HG02938 (cell line): ENCODE measurements around the gene SEZ6.

Experiments
- ATAC-seq: cut with Tn5 transposase; IDR thresholded peaks from one replicate; pipeline ENCODE4 v1.9.1; 2021; ENCODE audit warnings: mild to moderate bottlenecking, moderate library complexity; ENCODE audit not compliant: unreplicated experiment

Gene SEZ6

GRCh38 chr17:28956861-28957260 is 49.0 kb downstream of the SEZ6 start:
- no peak for ATAC-seq

DNA sequence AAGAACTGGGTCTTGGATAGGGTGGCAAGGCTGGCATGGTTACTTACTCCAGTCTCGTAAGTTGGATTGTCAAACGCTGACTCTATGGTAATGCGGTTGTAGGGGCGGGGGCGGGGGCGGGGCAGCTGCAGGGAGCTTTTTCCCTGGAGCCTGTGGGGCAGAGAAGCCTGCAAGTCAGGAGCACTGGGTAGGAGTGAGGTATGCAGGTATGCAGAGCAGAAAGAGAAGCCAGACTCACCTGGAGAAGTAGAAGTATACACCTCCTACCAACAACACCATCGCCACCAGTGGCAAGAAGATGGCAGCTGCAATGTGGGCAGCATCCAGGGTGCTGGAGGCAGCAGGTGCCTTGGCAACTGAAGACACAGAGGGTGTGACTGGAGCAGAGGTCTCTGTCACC is 49.7 kb downstream of the SEZ6 start:
- no peak for ATAC-seq

DNA sequence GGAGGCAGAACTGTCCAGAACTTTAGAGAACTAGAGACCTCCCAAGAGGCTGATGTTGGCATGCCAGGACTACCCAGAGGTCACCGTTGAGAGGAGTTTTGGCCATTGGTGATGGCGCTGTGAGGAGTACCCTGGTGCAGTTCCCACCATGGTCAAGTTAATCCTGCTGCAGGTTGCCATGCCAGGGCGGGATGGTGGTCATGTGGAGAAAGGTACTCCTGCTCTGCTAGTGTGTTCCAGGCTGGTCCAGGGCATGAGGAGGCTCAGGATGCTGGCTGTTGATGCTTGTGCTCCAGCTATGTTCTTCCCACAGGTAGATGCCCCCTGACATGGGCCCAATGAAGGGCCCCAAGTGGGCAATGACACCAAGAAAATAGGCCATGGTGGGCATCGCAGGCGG is 50.4 kb downstream of the SEZ6 start:
- no peak for ATAC-seq

GRCh38 chr17:28954886-28955285 is 50.9 kb downstream of the SEZ6 start:
- no peak for ATAC-seq

- no peak for ATAC-seq
Measured at GRCh38 chr17:28953444-28954118, 52.3 kb downstream of the SEZ6 start.

DNA sequence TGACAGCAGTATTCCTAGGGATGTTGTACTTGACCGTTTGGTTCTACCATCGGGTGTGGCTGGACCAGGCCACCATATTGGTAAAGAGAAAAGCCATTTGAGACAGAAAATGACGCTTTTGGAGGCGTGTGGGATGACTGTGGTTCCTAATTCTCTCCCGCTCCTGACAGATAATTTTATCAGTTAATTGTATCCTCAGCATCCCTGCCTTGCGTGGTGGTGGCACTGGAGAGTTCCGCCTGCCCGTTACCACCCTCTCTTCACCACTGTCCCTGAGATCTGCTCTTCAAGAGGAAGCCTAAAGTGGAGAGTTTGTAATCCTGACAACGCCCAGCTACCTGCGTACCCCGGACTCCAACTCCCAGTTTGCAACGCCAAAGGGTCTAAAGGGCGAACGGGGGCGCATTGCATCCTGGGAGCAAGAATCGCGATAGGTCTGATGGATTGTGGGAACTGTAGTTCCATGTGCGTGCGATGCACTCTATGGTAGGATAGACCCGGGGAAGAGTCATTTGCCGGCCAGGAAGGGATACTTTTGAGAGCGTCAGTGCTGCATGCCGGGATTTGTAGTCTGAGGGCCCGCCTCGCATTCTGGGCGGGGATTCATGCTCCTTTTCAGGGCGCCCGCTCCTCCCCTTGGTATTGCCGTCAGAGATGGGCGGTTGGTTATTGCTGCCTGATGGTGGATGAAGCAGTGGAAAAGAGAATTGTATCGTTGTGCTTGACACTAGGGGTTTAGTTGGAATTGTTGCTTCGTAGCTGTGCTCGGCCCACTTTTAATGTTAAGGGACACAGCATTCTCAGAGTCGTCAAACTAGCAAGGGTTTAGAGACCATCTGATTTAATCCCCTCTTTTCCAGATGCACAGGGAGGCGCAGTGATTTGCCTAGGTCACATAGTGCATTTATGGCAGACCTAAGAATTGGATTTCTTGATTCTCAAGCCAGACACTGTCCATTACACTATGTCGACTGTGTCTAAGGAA is 53.5 kb downstream of the SEZ6 start:
- ATAC-seq = peak; percentile 60

- ATAC-seq = peak; percentile 54
Measured at GRCh38 chr17:28951428-28951990, 54.3 kb downstream of the SEZ6 start, which contains the start of gene PHF12. PHF12 (minus strand) TSS chr17:28951518; CDS start chr17:28950960, 558 bp downstream.

- ATAC-seq = no peak
Measured at GRCh38 chr17:28950752-28951427, 54.9 kb downstream of the SEZ6 start.

GRCh38 chr17:28950017-28950751 is 55.6 kb downstream of the SEZ6 start:
- no peak for ATAC-seq

DNA sequence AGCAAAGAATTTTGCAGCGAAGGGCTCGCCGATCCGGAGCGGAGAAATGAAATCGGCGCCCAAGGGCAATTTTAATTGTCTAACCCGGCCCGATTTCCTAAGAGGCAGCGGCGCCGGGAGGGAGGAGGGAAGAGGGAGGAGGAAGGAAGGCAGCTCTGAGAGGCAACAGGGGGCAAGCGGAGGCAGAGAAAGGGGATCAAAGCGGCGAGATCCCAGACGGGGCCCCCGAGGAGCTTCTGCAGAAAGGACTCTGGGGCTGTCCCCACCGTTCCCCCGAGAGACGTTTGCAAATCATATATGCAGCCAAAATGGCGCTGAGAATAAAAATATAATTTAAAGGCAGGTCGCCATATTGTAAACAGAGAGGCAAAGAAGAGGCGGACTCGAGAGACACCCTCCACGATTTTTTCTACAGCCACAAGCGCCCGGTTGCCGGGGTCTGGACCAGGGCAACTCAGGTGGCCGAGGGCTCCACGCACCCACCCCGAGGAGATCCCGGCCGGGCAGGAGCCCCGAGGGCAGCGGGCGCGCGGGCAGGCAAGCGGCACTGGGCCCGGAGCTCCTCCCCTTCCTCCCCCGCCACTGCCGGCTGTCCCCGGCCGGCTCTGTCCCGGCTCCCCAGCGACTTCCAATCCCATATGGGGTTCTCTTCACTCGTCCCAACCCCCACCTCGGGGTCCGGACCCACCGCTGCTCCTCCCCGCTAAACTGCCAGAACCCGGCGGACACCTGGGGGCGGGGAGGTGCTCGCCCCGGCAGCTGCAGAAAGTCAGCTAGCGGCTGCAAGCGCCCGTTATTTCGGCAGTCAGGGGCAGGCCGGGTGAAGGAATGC is 56.4 kb downstream of the SEZ6 start:
- no peak for ATAC-seq

- ATAC-seq = no peak
Measured at GRCh38 chr17:28948873-28949184, 57.0 kb downstream of the SEZ6 start.

DNA sequence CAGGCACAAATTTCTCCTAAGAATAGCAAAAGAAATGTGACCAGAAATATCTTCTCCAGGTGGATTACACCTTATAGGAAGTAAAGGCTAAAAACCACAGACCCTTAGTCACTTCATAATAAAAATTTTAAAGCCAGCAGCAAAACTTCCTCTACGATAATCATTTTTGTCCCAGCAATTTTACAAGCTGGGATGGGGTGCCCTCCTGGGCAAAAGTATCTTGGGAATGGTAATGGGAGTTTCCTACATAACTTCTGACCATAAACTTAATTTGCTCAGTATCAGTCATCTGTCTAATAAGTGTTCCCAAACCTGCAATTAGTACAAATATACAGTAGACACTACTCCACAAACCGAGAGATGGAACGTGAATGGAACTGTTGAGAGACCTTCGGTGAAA is 57.5 kb downstream of the SEZ6 start:
- no peak for ATAC-seq

- ATAC-seq = no peak
Measured at GRCh38 chr17:28947639-28948038, 58.2 kb downstream of the SEZ6 start.

DNA sequence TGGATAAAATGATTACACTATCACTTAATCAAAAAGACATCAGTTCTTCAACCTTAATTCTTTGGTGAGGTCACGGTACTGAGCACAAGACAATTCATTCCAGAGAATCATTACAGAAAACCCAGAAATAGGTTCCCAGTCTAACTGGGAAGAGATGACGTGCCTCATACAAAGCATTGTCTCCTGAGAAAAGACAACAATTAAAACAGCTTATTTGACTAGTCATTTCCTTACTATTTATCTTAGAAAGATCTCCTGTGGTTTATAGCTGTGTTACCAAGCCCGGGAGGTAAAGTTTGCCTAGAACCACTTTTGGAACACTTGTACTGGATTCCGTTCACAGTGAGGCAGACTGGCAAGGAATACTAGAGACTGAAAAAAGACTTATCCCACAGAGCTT is 59.6 kb downstream of the SEZ6 start:
- ATAC-seq = no peak

GRCh38 chr17:28944862-28945741 is 60.7 kb downstream of the SEZ6 start:
- no peak for ATAC-seq

- ATAC-seq = no peak
Measured at GRCh38 chr17:28944343-28944742, 61.5 kb downstream of the SEZ6 start.

DNA sequence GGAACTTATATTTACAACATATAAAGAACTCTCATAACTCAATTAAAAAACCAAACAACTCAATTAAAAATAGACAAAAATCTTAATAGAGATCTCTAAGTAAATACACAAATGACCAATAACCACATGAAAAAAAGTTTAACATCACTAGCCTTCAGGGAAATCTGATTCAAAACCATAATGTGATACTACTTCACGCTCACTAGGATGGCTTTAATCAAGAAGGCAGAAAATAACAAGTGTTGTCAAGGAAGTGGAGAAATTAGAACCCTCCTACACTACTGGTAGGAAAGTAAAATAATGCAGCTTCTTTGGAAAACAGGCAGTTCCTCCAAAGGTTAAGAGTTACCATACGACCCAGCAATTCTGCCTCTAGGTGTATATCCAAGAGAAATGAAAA is 62.9 kb downstream of the SEZ6 start:
- ATAC-seq = no peak

DNA sequence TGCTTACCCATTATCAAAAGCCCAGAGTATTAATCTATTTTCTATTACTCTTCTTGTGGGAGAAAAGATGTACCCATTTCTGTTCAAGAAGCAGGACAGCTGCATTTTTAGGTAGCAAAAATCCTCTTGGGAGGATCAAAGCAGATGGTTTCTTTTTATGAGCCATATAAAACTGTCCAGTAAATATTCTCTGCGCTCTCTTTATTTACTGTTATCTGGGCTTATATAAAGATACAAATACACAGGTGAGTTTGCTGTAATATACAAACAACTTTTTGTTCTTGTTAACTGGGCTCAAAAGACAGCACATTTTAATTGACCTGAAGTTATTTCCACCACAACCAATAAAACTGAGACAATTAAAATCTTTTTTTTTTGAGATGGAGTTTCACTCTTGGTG is 64.6 kb downstream of the SEZ6 start:
- ATAC-seq = no peak

GRCh38 chr17:28940675-28941074 is 65.2 kb downstream of the SEZ6 start:
- ATAC-seq = no peak
